Measurements from ENCODE around the gene HK1.

HK1 gene

DNA sequence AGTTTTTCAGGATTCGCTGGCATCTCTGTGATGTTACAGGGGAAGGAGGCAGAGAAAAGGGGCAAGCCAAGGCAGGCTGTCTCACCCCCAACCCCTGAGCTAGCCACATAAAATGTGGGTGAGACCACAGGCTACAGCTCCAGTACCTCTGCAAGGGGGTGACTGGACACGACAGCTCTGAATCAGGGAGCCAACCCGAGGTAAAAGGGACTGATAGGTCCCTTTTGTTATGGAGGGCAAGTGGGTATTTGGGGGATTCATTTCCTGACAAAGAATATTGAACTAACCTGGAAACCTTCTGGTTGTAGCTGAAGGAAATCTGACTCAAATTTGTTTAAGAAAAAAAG lies 71.2 kb downstream of the HK1 start:
- TF ChIP-seq, protein P1, sequence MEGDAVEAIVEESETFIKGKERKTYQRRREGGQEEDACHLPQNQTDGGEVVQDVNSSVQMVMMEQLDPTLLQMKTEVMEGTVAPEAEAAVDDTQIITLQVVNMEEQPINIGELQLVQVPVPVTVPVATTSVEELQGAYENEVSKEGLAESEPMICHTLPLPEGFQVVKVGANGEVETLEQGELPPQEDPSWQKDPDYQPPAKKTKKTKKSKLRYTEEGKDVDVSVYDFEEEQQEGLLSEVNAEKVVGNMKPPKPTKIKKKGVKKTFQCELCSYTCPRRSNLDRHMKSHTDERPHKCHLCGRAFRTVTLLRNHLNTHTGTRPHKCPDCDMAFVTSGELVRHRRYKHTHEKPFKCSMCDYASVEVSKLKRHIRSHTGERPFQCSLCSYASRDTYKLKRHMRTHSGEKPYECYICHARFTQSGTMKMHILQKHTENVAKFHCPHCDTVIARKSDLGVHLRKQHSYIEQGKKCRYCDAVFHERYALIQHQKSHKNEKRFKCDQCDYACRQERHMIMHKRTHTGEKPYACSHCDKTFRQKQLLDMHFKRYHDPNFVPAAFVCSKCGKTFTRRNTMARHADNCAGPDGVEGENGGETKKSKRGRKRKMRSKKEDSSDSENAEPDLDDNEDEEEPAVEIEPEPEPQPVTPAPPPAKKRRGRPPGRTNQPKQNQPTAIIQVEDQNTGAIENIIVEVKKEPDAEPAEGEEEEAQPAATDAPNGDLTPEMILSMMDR (IDR thresholded peaks at IDR 0.05) = no peak

GRCh38 chr10:69351589-69351988 lies 73.3 kb downstream of the HK1 start:
- TF ChIP-seq, protein P1 (IDR thresholded peaks at IDR 0.05) = no peak

GRCh38 chr10:69352569-69353264 lies 74.4 kb downstream of the HK1 start:
- TF ChIP-seq, protein P1 (IDR thresholded peaks at IDR 0.05) = no peak

- TF ChIP-seq, protein P1 (IDR thresholded peaks at IDR 0.05) = no peak
Observed at GRCh38 chr10:69353977-69354635, 75.8 kb downstream of the HK1 start.

DNA sequence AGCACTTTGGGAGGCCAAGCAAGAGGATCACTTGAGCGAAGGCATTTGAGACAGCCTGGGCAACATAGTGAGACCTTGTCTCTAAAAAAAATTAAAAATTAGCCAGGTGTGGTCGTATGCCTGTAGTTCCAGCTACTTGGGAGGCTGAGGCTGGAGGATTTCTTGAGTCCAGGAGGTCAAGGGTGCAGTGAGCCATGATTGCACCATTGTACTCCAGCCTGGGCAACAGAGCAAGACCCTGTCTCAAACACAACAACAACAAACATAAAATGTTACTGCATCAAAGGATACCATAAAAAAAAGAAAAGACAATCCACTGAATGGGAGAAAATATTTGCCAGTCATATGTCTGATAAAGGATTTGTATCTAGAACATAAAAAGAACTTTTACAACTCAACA lies 77.9 kb downstream of the HK1 start:
- TF ChIP-seq, protein P1 (IDR thresholded peaks at IDR 0.05) = no peak

GRCh38 chr10:69358148-69358795 lies 80.0 kb downstream of the HK1 start:
- TF ChIP-seq, protein P1 (IDR thresholded peaks at IDR 0.05) = no peak

DNA sequence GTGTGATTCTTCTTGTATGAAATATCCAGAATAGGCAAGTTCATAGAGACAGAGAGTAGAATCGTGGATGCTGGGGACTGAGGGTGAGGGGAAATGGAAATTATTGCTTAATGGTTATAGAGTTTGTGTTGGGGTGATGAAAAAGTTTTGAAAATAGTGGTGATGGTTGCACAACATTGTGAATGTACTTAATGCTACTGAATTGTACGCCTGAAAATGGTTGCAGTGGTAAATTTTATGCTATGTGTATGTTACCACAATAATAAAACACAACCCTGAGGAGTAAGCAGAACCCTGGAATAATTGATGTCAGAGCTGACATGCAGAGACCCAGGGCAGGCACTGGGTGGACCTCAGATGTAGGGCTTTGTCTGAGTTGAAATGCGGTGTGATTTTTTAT lies 80.9 kb downstream of the HK1 start:
- TF ChIP-seq, protein P1 (IDR thresholded peaks at IDR 0.05) = no peak
